ENCODE measurements around the gene SHROOM3.

The SHROOM3 gene

DNA sequence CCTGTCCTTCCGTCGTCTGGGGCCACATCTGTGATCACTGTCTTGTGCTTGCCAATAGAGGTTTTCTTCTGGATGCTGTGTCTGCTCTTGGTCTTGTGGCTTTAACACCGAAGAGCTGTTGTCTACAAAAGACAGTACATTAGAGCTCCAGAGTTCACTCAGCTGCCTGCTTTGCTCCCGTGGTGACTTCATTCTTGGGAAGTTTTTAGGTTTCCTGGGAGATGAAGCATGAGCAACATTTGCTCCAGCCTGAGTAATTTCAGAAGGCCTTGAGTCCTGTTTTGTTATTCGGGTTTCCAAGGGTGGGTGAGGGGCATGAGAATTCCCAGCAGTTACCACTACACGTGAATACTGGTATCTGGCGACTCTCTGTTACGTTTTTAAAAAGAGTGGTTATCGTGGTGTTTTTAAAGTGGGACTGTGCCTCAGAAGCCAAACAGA lies 189.2 kb downstream of the SHROOM3 start:
- peak; percentile 82 for ATAC-seq
- TF ChIP-seq ZNF565 (CRISPR knock-in tag; conservative IDR thresholded peaks at IDR 0.05; ENCODE audit: low read depth) (no peak), OSR1 (CRISPR knock-in tag; IDR thresholded peaks at IDR 0.05) (no peak), GLIS3 (CRISPR knock-in tag; IDR thresholded peaks at IDR 0.05) (no peak), ZC3H10 (CRISPR knock-in tag; IDR thresholded peaks at IDR 0.05) (no peak), TOX (CRISPR knock-in tag; IDR thresholded peaks at IDR 0.05; ENCODE audit: borderline replicate concordance) (no peak), ISL1 (CRISPR knock-in tag; IDR thresholded peaks at IDR 0.05) (0 out of 2 replicates have a peak, but pooled peaks have one; percentile 20), ZFP3 (CRISPR knock-in tag; IDR thresholded peaks at IDR 0.05) (no peak)
- TF ChIP-seq, protein P1, sequence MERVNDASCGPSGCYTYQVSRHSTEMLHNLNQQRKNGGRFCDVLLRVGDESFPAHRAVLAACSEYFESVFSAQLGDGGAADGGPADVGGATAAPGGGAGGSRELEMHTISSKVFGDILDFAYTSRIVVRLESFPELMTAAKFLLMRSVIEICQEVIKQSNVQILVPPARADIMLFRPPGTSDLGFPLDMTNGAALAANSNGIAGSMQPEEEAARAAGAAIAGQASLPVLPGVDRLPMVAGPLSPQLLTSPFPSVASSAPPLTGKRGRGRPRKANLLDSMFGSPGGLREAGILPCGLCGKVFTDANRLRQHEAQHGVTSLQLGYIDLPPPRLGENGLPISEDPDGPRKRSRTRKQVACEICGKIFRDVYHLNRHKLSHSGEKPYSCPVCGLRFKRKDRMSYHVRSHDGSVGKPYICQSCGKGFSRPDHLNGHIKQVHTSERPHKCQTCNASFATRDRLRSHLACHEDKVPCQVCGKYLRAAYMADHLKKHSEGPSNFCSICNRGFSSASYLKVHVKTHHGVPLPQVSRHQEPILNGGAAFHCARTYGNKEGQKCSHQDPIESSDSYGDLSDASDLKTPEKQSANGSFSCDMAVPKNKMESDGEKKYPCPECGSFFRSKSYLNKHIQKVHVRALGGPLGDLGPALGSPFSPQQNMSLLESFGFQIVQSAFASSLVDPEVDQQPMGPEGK (CRISPR knock-in tag; IDR thresholded peaks at IDR 0.05; ENCODE audit: borderline replicate concordance): no peak
- TF ChIP-seq, protein P2, sequence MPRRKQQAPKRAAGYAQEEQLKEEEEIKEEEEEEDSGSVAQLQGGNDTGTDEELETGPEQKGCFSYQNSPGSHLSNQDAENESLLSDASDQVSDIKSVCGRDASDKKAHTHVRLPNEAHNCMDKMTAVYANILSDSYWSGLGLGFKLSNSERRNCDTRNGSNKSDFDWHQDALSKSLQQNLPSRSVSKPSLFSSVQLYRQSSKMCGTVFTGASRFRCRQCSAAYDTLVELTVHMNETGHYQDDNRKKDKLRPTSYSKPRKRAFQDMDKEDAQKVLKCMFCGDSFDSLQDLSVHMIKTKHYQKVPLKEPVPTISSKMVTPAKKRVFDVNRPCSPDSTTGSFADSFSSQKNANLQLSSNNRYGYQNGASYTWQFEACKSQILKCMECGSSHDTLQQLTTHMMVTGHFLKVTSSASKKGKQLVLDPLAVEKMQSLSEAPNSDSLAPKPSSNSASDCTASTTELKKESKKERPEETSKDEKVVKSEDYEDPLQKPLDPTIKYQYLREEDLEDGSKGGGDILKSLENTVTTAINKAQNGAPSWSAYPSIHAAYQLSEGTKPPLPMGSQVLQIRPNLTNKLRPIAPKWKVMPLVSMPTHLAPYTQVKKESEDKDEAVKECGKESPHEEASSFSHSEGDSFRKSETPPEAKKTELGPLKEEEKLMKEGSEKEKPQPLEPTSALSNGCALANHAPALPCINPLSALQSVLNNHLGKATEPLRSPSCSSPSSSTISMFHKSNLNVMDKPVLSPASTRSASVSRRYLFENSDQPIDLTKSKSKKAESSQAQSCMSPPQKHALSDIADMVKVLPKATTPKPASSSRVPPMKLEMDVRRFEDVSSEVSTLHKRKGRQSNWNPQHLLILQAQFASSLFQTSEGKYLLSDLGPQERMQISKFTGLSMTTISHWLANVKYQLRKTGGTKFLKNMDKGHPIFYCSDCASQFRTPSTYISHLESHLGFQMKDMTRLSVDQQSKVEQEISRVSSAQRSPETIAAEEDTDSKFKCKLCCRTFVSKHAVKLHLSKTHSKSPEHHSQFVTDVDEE (CRISPR knock-in tag; IDR thresholded peaks at IDR 0.05): no peak

DNA sequence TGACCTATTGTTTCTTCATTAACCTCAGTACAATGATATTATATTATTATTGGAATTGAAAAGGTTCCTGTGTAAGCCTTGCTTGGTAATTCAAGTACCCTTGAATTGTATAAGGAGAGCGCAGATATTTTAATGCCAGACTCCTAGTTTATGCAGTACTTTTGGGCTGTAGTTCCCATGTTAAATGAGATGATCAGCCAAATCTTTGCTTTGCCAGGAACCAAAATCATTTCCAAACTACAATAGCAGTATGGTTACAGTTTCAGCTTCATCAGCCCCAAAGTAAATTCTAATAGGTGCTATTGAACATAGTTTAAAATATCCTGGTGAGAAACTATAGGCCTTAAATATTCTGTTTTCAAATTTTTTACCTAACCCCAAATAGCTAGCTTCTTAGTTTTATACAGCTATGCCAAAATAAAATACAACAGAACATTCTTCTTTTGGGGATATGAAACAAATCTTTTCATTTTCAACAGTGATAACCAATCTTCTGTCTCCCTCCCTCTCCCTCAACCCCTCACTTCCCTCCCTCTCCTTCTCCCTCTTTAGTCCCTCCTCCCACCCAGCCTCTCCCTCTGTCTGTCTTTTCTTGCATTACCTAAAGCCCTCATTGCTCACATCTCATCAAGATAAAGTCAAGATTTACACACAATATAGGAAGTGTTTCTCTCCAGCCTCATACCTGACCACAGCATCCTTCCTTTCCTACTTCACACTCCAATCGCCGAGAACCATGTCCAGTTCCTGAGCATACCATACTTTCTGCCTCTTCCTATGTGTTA lies 190.1 kb downstream of the SHROOM3 start:
- ATAC-seq: no peak
- TF ChIP-seq TOX (CRISPR knock-in tag; IDR thresholded peaks at IDR 0.05; ENCODE audit: borderline replicate concordance) (no peak), ZNF565 (CRISPR knock-in tag; conservative IDR thresholded peaks at IDR 0.05; ENCODE audit: low read depth) (no peak)

DNA sequence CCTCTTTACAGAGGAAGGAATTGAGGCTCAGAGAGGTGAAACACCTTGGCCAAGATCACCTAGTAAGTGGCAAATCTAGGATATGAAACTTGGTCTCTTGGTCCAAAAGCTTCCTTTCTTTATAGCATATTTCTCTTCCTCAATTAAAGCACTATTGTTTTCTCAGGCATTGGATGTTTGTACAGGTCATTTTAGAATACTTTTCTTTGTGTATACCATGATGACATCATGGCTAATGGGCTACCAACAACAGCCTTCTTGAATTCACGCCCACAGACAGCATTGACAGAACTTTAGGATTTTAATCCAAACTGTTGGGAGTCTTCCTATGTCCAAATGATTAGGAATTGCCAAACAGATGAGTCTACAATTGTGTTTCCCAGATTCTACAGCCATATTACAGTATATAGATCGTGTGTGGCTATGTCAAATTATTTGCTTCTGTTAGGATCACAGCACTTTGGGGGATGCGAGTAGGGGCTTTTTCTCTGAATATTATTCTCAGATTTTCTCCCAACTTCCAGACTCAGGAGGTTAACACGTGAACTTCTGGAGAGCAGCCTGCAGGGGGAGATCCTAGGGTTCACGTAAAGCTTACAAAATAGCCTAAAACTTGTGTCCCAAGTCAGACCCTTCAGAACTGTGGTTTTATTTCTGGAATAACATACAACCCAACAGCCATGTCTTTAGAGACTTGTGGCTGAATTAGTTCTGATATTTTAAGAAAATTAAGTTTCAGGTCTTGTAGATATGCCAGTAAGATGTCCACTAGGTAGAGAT lies 191.8 kb downstream of the SHROOM3 start:
- no peak for ATAC-seq
- TF ChIP-seq ISL1 (CRISPR knock-in tag; IDR thresholded peaks at IDR 0.05) (no peak), ARNTL (CRISPR knock-in tag; IDR thresholded peaks at IDR 0.05; ENCODE audit: borderline replicate concordance, low read depth) (no peak), CSDC2 (CRISPR knock-in tag; IDR thresholded peaks at IDR 0.05) (no peak), BACH2 (CRISPR knock-in tag; IDR thresholded peaks at IDR 0.05; ENCODE audit: borderline replicate concordance) (no peak)
- TF ChIP-seq, protein P1 (CRISPR knock-in tag; IDR thresholded peaks at IDR 0.05; ENCODE audit: borderline replicate concordance): no peak

DNA sequence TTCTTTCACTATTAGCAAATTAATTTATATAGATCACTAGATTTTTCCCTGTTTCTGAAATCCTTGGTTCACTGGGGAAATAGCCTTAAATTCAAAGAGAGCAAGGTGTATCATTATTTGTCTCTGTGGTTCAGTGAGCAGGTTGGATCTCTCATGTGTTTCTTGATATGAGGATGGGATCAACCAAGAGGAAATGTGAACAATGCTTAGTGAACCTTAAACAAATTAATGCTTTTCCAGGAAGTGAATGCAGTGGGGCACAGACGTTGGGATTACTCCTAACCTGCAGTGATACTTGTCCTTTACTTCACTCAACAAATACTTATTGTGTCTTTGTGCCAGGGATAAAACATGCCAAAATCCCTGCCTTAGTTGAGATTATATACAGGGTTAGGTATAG lies 193.2 kb downstream of the SHROOM3 start:
- no peak for ATAC-seq

More for the DNA sequence above, 193.2 kb downstream of the SHROOM3 start:
- TF ChIP-seq, protein P3, sequence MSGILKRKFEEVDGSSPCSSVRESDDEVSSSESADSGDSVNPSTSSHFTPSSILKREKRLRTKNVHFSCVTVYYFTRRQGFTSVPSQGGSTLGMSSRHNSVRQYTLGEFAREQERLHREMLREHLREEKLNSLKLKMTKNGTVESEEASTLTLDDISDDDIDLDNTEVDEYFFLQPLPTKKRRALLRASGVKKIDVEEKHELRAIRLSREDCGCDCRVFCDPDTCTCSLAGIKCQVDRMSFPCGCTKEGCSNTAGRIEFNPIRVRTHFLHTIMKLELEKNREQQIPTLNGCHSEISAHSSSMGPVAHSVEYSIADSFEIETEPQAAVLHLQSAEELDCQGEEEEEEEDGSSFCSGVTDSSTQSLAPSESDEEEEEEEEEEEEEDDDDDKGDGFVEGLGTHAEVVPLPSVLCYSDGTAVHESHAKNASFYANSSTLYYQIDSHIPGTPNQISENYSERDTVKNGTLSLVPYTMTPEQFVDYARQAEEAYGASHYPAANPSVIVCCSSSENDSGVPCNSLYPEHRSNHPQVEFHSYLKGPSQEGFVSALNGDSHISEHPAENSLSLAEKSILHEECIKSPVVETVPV (CRISPR knock-in tag; IDR thresholded peaks at IDR 0.05): no peak
- TF ChIP-seq RARB (CRISPR knock-in tag; IDR thresholded peaks at IDR 0.05) (no peak), PPARA (CRISPR knock-in tag; IDR thresholded peaks at IDR 0.05; ENCODE audit: borderline replicate concordance) (no peak), ZFP3 (CRISPR knock-in tag; IDR thresholded peaks at IDR 0.05) (no peak), ESRRG (CRISPR knock-in tag; IDR thresholded peaks at IDR 0.05) (no peak), GLIS3 (CRISPR knock-in tag; IDR thresholded peaks at IDR 0.05) (no peak)
- TF ChIP-seq, protein P4, sequence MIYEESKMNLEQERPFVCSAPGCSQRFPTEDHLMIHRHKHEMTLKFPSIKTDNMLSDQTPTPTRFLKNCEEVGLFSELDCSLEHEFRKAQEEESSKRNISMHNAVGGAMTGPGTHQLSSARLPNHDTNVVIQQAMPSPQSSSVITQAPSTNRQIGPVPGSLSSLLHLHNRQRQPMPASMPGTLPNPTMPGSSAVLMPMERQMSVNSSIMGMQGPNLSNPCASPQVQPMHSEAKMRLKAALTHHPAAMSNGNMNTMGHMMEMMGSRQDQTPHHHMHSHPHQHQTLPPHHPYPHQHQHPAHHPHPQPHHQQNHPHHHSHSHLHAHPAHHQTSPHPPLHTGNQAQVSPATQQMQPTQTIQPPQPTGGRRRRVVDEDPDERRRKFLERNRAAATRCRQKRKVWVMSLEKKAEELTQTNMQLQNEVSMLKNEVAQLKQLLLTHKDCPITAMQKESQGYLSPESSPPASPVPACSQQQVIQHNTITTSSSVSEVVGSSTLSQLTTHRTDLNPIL (CRISPR knock-in tag; IDR thresholded peaks at IDR 0.05; ENCODE audit: low read depth): no peak
- TF ChIP-seq, protein P2 (CRISPR knock-in tag; IDR thresholded peaks at IDR 0.05): no peak
